ENCODE results near the gene CDH23.
"Not testable (repeated sequence)": the region's sequence is repeated elsewhere in the genome, so short reads cannot be mapped to it uniquely, and the experiment has no call there.

Gene CDH23

GRCh38 chr10:71584902-71585563 lies 188.3 kb downstream of the CDH23 start:
- DNase-seq (ENCODE audit: low spot score) = no peak

GRCh38 chr10:71585564-71586290 lies 189.0 kb downstream of the CDH23 start:
- DNase-seq (ENCODE audit: low spot score) = no peak

- no peak for DNase-seq (ENCODE audit: low spot score)
Observed at GRCh38 chr10:71587941-71588573, 191.3 kb downstream of the CDH23 start.

- no peak for DNase-seq (ENCODE audit: low spot score)
Observed at GRCh38 chr10:71588685-71589084, 192.0 kb downstream of the CDH23 start.

GRCh38 chr10:71589617-71590551 lies 193.2 kb downstream of the CDH23 start:
- DNase-seq (ENCODE audit: low spot score) = no peak

- DNase-seq (ENCODE audit: low spot score) = no peak
Observed at GRCh38 chr10:71590781-71591350, 194.1 kb downstream of the CDH23 start.

GRCh38 chr10:71594934-71595571 lies 198.3 kb downstream of the CDH23 start:
- no peak for DNase-seq (ENCODE audit: low spot score)

- no peak for DNase-seq (ENCODE audit: low spot score)
Observed at GRCh38 chr10:71595649-71596048, 198.9 kb downstream of the CDH23 start.

GRCh38 chr10:71596127-71596526 lies 199.4 kb downstream of the CDH23 start:
- DNase-seq (ENCODE audit: low spot score) = no peak

- no peak for DNase-seq (ENCODE audit: low spot score)
Observed at GRCh38 chr10:71596759-71597158, 200.0 kb downstream of the CDH23 start.

GRCh38 chr10:71597821-71598498 lies 201.2 kb downstream of the CDH23 start:
- no peak for DNase-seq (ENCODE audit: low spot score)

GRCh38 chr10:71598621-71599055 lies 201.9 kb downstream of the CDH23 start:
- no peak for DNase-seq (ENCODE audit: low spot score)

GRCh38 chr10:71599518-71599917 lies 202.8 kb downstream of the CDH23 start:
- DNase-seq (ENCODE audit: low spot score) = no peak

GRCh38 chr10:71600242-71600641 lies 203.5 kb downstream of the CDH23 start:
- not testable (repeated sequence) for DNase-seq (ENCODE audit: low spot score)

GRCh38 chr10:71600849-71601248 lies 204.1 kb downstream of the CDH23 start:
- no peak for DNase-seq (ENCODE audit: low spot score)

GRCh38 chr10:71601273-71601672 lies 204.6 kb downstream of the CDH23 start:
- DNase-seq (ENCODE audit: low spot score) = no peak

- DNase-seq (ENCODE audit: low spot score) = no peak
Observed at GRCh38 chr10:71603150-71603549, 206.4 kb downstream of the CDH23 start.

- no peak for DNase-seq (ENCODE audit: low spot score)
Observed at GRCh38 chr10:71603754-71604153, 207.0 kb downstream of the CDH23 start.

GRCh38 chr10:71604324-71605018 lies 207.8 kb downstream of the CDH23 start:
- DNase-seq (ENCODE audit: low spot score) = no peak
